ENCODE measurements around the gene POLN.

Gene POLN

GRCh38 chr4:2059046-2059725 is 182.7 kb downstream of the POLN start, which contains the start of gene NAT8L:
Gene NAT8L, plus strand, starts transcription at chr4:2059327. Its CDS starts 185 bp downstream, at chr4:2059512.
- no peak for DNase-seq (ENCODE audit: low spot score)

DNA sequence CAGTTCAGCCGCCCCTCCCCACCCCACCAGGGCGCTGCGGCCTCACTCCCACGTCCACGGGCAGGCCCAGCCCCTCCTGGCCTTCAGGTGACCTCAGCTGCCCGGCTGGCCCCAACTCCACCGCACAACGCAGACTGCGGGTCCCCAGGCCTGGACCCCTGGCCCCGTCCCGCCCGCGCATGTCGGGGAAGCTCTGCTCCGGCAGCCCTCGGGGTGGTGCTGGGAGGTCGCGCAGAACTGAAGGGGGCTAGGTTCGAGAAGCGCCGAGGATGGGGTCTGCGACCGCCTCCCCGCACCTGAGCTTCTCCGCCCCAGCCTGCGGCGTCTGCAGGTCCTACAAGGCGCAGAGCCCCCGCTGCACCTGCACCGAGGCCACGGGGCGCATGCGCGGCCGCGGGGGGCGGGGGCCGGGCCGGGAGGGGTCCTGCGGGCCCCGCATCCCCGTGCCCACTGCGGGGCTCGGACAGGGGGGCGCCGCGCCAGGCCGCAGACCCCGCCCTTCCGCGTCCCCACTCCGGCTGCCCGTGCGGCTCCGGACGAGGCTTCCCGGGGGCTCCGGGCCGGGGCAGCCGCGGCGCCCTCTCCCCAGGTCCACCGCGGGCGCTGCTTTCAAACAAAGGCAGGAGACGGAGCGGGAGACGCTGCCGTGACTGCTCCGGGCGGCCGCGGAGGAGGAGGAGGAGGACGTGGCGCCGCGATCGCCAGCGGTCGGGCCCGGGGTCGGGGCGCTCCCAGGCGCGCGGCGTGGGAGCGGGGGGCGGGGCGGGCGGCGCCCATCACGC is 183.5 kb downstream of the POLN start:
- no peak for DNase-seq (ENCODE audit: low spot score)

- no peak for DNase-seq (ENCODE audit: low spot score)
These were observed 184.4 kb downstream of the POLN start for GRCh38 chr4:2057382-2058065.

- DNase-seq (ENCODE audit: low spot score): no peak
These were observed 187.7 kb downstream of the POLN start for GRCh38 chr4:2054217-2054616.

GRCh38 chr4:2051086-2051485 is 190.8 kb downstream of the POLN start:
- no peak for DNase-seq (ENCODE audit: low spot score)

GRCh38 chr4:2049811-2050210 is 192.1 kb downstream of the POLN start:
- DNase-seq (ENCODE audit: low spot score): no peak

DNA sequence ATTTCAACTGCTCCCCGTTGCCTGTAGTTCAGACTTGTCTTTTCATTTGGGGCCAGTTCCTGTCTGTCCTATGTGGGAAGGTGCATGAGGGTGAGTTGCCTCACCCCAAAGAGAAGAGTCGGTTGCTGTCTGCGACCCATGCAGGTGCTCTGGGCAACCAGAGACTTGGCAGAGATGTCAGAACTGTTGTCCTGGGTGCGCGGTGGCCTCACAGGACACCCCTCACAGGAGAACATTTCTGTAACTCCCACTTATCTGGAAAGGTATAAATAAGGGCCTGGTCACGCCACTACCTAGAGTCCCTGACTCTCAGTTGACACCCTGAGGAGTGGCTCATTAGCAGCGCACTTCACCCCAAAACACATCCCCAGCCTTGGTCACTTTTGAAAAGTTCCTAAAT is 192.5 kb downstream of the POLN start:
- DNase-seq (ENCODE audit: low spot score): no peak

DNA sequence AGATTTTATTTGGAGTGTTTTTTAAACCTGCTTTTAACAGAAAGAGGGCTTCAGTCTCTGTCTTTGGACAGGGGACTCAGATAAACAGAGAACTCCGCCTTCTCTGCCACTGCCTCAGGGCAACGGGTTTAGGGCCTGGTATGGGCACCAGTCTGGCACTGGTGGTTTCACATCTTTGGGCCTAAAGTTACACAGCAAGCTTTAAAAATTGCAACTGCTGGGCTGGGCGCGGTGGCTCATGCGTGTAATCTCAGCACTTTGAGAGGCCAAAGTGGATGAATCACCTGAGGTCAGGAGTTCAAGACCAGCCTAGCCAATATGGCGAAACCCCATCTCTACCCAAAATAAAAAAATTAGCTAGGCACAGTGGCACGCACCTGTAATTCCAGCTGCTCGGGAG is 193.1 kb downstream of the POLN start:
- no peak for DNase-seq (ENCODE audit: low spot score)

DNA sequence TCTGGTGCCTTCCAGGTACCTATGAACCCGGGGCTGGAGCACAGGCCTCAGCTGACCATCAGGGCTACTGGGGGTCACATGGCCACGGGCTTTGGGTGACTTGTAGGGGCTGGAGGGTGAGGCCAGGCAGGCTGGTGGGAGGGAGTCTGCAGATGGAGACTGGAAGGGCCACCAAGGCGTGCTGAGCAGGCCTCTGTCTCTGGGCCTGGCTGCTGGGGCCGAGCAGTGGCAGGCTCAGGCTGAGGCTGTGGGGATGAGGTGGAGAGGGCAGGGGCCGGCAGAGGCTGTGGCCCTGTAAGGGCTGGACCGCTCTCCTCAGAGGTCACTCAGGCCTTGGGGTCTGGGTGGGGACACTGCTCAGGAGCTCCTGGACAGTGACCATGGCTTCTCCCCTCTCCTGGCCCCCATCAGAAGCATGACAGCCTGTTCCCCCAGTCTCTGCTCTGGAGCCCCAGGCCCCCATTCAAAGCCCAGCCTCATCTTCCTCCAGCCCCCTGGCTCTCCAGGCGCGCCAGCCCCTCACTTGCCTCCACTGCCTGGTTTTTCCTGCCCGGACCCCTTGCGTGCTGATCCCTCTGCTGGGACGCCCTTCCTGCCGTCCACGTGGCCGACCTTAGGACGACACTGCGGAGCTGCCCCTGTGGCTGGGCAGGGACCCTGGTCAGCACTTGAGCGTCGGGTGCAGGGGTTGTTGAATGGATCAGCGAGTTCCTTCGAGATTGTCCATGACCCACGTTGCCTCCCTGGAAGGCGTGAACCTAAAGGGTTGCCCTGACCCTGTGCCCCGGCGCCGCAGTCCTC is 193.9 kb downstream of the POLN start:
- no peak for DNase-seq (ENCODE audit: low spot score)

- DNase-seq (ENCODE audit: low spot score): no peak
These were observed 194.8 kb downstream of the POLN start for GRCh38 chr4:2047031-2047660.

DNA sequence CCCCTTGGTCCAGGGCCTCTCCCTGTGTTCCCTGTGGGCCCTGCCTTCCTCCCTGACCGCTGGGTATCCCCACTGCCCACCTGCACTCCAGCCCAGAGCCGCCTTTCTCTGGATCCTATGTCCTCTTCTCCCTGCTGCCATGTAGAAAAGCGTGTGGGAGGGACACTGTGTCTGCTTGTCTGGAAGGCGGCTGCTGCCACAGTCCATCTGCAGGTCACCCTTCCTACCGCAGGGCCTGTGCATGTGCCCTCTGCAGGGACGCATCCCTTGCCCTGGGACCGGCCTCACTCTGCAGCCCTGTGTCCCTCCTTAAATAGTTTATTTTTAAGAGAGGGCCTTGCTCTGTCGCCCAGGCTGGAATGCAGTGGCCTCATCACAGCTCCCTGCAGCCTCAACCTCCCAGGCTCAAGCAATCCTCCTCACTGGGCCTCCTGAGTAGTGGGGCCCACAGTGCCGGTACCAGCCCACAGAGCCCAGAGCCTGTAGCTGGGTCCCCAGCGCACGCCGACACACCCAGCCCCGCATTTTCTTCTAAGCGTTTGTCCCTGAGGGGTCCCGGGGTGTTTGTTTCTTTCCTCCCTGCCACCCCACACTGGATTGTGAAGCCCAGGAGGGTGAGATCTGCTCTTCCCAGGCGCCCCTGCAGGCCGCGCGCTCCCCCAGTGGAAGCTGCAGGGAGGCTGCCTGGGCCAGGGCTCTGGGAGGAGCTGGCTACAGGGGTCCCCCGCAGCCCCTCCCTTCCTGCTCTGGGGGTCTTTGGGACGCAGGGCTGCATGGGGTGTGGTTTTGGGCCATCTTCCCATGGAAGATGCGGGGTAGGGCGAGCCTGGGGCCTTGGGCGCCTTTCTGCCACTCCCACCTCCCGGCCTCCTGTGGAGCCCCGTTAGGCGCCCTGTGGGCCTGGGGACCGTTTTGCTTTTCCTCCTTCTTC is 195.6 kb downstream of the POLN start:
- peak; percentile 18 for DNase-seq (ENCODE audit: low spot score)

GRCh38 chr4:2045518-2045951 is 196.4 kb downstream of the POLN start:
- DNase-seq (ENCODE audit: low spot score): peak; percentile 38

DNA sequence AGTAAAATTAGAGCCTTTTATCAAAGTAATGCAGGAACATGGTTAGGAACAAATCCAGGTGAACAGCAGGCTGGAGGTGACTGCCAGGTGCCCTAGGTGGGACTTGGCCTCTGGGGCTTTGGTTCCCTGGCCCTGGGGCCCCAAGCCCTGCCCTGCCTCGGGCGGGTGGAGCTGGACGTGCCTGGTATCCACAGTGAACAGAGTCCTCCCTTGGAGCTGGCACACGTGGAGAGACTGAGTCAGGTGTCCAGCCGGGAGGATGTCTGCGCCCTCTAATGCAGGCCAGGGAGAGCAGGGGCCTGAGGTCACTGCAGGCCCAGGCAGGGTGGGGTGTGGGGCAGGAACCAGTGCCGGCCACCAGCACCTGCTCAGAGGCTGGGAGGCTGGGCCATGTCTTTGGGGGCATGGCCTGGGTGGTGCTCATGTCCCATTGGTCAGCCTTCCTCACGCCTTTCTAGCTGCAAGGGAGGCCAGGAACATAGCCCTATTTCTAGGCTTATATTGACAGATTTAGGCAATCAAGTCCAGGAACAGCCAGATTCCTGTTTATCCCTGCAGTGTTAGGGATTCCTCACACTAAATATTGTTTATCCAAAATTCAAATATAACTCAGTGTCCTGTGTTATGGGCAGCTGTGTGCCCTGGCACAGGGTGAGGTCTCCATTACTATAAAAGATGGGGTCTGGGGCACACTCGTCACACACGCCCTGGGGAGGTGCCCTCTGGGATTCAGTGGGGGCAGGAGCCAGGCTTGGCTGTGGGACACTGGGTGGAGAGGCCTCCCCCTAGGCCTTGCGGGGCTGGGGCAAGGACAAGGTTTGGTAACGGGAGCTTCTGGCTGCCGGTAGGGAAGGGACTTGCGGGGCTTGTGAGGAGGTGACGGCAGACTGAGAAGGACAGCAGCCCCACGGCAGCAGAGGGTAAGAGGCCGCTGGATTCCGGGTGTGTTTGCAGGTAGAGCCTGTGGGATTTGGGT is 197.1 kb downstream of the POLN start:
- peak; percentile 12 for DNase-seq (ENCODE audit: low spot score)

- DNase-seq (ENCODE audit: low spot score): peak; percentile 4
These were observed 197.8 kb downstream of the POLN start for GRCh38 chr4:2044119-2044485.

- peak; percentile 9 for DNase-seq (ENCODE audit: low spot score)
These were observed 198.4 kb downstream of the POLN start for GRCh38 chr4:2043396-2044118.

GRCh38 chr4:2042947-2043395 is 198.9 kb downstream of the POLN start:
- DNase-seq (ENCODE audit: low spot score): peak; percentile 4

DNA sequence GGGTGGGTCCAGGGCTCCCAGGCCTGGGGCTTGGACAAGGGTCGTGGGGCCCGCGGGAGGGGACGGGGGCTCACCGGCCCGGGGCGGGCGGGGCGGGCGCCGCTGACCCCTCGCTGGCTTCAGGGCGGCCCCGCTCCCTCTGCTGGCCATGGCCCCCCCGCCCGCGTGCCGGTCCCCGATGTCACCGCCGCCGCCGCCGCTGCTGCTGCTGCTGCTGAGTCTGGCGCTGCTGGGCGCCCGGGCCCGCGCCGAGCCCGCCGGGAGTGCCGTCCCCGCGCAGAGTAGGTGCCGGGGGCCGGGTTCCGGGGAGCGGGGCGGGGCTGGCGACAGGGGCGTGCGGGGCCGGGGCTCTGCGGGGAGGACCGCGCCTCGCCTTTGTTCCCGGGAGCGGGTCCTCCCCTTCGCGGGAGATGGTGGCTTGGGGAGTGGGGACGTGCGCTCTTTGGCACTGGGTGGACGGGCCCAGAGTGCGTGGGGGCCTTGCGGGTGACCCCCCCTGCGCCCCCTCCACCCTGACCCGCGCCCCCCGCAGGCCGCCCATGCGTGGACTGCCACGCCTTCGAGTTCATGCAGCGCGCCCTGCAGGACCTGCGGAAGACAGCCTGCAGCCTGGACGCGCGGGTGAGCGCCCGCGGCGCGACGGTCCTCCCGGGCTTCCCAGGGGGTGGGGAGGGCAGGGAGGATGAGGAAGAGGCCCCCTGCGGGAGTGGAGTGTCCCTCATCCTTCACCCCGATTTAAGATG is 199.5 kb downstream of the POLN start:
- peak; percentile 77 for DNase-seq (ENCODE audit: low spot score)

All from AG08396 (cell line).